CD1c-positive myeloid dendritic cell (primary cell): ENCODE data around the gene MCCD1.

Source experiments
- DNase-seq: peaks from one replicate; pipeline ENCODE4 v3.0.0-alpha.2; 2016; ENCODE audit errors: extremely low spot score

Gene MCCD1

DNA sequence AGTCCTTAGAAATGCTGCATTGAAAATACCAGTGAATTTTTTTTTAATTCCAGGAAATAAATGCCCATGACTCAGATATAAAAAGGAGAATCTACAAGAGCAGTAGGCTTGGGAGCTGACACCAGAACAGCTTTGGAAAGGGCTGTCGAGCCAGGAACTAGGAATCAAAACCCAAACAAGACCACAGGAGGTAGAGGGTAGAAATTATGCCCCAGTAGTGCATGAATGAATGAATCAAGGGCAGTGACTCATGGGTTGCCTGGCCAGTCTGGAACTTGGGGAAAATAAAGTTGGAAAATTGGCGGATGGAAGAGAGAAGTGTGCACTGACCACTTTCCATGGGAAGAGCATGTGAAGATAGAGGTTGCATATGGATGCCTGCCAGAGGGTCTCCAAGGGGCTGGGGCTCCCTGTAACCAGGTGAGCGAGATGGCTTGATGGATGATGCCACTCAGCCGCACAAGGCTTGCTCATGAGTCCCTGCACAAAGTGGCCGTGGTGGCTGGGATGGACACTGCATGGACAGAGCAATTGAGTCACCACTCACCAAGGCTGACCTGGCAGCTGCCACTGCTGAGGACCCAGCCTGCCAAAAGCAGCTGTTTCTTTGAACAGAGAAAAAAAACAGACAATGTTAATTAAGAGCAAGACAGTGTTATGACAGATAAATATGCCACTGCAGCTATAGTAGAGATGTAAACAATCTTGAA, 15.2 kb upstream of the MCCD1 start:
- no peak for DNase-seq

DNA sequence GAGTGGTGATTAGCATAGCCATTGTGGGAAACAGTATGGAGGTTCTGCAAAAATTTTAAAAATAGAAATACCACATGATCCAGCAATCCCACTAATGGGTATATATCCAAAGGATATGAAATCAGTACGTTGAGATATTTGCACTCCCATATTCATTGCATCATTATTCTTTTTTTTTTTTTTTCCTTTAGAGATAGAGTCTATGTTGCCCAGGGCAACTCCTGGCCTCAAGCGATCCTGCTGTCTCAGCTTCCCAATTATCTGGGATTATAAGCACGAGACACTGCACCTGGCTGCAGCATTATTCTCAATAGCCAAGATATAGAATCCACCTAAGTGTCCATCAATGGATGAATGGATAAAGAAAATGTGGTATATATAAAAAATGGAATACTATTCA, 6.9 kb upstream of the MCCD1 start:
- DNase-seq, result no peak

DNA sequence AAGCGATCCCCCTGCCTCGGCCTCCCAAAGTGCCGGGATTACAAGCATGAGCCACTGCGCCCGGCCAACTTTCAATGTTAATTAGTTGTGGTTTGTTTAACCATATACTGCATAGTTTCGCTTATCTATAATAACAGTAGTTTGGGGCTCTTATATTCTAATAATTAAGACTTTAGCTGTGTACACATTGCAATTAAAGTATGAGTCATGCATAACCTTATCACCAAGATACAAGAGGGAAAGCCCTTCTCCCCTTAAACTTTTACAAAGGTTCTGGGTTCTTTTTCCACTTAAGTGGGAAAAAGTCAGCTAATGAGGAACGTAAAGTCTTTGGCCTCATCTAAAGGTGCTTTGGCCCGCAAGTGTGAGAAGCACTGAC, 3.2 kb upstream of the MCCD1 start:
- no peak for DNase-seq

- DNase-seq, result no peak
Measured at GRCh38 chr6:31525932-31526591, 2.7 kb upstream of the MCCD1 start.

GRCh38 chr6:31528307-31528777, 420 bp upstream of the MCCD1 start:
- DNase-seq, result no peak

DNA sequence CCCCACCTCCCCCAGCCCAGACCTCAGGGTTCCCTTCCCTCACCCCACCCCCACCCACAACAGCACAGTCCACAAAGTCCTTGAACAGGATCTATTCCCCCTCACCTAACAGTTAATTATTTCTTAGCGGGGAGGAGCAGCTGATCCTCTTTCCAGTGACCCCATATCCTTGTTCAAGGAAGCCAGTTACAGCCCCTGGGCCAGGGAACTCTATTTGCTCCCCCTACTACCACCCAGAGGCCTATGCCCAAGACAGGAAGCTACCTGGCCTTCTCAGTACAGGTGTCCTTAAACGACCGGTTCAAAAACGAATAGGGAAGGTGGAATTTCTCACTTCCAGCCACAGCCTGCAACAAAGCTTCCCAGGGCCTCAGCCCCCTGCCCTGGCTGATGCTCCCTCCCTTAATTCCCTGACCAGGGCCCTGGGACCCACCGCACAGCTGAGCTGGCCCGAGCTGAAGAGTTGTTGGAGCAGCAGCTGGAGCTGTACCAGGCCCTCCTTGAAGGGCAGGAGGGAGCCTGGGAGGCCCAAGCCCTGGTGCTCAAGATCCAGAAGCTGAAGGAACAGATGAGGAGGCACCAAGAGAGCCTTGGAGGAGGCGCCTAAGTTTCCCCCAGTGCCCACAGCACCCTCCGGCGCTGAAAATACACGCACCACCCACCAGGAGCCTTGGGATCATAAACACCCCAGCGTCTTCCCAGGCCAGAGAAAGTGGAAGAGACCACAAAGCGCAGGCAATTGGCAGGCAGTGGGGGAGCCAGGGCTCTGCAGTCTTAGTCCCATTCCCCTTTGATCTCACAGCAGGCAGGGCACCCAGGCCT, 778 bp downstream of the MCCD1 start:
- DNase-seq, result no peak

GRCh38 chr6:31530659-31531058, 1.9 kb downstream of the MCCD1 start:
- DNase-seq, result no peak

GRCh38 chr6:31531162-31531561, 2.4 kb downstream of the MCCD1 start:
- no peak for DNase-seq

DNA sequence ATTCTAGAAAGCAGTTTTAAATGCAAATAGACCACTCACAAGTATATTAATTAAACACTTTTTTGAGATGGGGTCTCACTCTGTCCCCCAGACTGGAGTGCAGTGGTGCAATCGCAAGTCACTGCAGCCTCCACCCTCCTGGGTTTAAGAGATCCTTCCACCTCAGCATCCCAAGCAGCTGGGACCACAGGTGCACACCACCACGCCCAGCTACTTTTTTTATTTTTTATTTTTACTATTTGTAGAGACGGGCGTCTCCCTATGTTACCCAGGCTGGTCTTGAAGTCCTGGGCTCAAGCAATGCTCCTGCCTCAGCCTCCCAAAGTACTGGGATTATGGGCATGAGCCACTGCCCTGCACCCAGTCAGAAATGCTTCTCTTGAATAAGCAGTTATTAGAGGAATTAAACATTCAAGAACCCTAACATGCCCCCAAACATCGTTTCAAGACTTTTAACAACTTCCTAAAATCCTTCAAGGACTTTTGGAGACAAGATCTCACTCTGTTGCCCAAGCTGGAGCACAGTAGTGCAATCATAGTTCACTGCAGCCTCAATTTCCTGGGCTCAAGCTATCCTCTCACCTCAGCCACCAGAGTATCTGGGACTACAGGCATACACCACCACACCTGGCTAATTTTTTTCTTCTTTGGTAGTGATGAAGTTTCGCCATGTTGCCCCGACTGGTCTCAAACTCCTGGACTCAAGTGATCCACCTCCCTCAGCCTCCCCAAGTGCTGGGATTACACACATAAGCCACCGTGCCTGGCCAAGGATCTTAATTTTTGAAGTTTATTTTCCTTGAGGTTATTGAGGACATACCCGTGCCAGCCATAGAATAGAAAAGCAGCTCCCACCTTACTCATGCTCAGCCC, 3.2 kb downstream of the MCCD1 start:
- no peak for DNase-seq

GRCh38 chr6:31532644-31533454, 4.1 kb downstream of the MCCD1 start:
- DNase-seq, result no peak

DNA sequence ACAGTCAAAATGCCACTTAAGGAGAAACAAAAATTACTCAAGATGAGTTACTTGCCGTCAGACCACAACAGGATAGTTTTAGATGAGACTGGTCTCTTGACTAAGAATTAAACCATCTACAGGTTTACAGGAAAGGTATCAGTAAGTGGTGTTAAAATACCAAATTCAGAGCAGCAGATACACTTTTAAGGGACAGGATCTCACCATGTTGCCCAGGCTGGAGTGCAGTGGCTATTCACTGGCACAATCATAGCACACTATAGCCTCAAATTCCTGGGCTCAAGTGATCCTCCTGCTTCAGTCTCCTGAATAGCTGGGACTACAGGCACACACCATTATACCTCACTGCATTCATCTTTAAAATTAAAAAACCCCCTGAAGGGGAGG, 4.7 kb downstream of the MCCD1 start:
- no peak for DNase-seq

DNA sequence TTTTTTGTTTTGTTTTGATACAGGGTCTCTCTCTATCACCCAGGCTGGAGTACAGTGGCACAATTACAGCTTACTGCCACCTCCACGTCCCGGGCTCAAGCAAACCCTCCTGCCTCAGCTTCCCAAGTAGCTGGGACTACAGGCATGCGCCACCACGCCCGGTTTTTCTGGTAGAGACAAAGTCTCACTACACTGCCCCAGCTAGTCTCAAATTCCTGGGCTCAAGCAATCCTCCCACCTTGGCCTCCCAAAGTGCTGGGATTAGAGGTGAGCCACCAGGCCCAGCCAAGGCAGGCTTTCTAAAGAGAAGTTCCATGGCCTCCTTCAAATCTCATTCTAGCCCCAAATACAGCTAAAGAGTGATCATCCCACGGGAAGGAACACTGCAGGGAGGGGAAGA, 5.2 kb downstream of the MCCD1 start:
- no peak for DNase-seq

GRCh38 chr6:31534521-31535040, 5.8 kb downstream of the MCCD1 start:
- no peak for DNase-seq

DNA sequence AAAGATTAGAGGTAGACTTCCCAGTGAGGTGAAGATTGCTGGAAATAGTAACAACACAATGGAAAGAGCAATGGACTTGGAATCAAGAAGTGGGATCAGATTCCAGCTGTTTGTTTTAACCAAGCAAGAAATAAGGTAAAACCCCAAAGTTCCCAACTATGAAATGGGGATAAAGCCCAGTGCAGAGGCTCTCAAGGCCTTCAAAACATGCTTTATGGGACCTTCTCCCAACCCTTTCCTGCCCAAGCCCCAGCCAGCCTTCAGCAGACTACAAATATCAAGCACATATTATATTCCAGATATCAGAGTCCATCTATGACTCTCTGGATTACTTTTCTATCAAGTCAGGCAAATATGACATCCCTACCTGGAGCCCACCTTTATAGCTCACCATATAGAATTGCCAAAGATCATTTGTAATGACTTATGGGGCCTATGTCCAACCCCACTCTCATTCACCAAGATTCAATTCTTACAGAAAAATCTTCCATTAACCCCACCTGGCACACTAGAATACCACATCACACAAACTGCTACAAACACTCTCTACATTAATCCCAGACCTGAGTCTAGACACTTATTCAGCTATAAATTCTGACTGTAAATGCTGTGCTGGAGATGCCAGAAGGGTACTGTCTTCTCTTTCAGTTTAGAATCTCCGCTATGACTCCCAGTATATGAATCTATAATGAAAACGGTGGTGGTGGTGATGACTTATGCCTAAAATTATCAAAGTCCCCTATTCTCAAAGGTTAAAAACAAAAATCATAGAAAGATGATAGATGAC, 7.0 kb downstream of the MCCD1 start:
- DNase-seq, result no peak

GRCh38 chr6:31538805-31539400, 10.1 kb downstream of the MCCD1 start:
- DNase-seq, result no peak

- DNase-seq, result no peak
Measured at GRCh38 chr6:31540640-31541039, 11.9 kb downstream of the MCCD1 start.

DNA sequence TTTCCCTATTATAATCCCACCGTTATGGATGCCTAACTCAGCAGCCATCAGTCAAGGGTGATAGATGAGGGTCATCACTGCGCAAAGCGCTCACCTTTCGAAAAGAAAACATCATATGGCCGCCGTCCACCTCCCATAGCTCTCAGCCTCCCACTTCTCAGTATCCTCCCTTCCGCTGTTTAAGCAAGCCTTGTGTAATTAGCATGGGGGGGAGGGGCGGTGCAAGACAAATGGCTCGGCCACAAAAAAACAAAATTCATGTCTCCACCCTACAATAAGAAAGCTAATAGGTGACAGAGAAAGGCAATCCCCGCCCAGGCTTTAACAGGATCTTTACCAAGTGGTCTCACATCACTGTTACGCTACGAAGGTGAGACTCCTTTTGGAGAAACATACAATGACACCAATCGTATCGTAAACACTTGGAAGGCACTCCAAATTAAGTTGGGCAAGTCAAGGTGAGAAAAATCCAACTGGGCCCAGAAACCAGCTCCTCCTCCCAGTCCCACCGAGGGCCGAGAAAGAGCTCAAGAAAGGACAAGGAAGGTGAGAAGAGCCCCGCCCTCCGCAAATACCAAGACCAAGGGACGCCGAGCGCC, 12.4 kb downstream of the MCCD1 start:
- peak; percentile 48 for DNase-seq

- peak; percentile 98 for DNase-seq
Measured at GRCh38 chr6:31541658-31542521, 13.1 kb downstream of the MCCD1 start, which contains the start of gene DDX39B. Gene DDX39B (minus strand): TSS chr6:31542003. CDS start chr6:31540532, 1,471 bp downstream.
